Activated naive CD8-positive, alpha-beta T cell (primary cell): ENCODE data around the gene KCTD1.
A peak's percentile ranks its signal among the peaks of the same experiment; 100 is the strongest.
"Not testable (repeated sequence)": the region's sequence is repeated elsewhere in the genome, so short reads cannot be mapped to it uniquely, and the experiment has no call there.

Experiments
- H3K27ac Mint-ChIP-seq: one replicate; pipeline ENCODE4 v1.8.0; 2021; ENCODE audit warnings: mixed read lengths
- H3K27me3 Mint-ChIP-seq: one replicate; pipeline ENCODE4 v1.8.0; 2021; ENCODE audit warnings: mixed read lengths
- H3K36me3 Mint-ChIP-seq: one replicate; pipeline ENCODE4 v1.8.0; 2021; ENCODE audit warnings: mixed read lengths
- H3K4me1 Mint-ChIP-seq: one replicate; pipeline ENCODE4 v1.8.0; 2021; ENCODE audit warnings: low read depth, mixed read lengths
- H3K4me3 Mint-ChIP-seq: one replicate; pipeline ENCODE4 v1.8.0; 2021; ENCODE audit warnings: mild to moderate bottlenecking, mixed read lengths
- H3K9me3 Mint-ChIP-seq: one replicate; pipeline ENCODE4 v1.8.0; 2021; ENCODE audit warnings: low read depth, mixed read lengths

The KCTD1 gene

GRCh38 chr18:26454192-26454591, 94.2 kb downstream of the KCTD1 start:
- peak overlapping the region; percentile 12 for H3K27ac Mint-ChIP-seq
- no peak overlapping the region for H3K4me3 Mint-ChIP-seq
- H3K4me1 Mint-ChIP-seq, result no peaks in the 10 kb centered on the region
- H3K36me3 Mint-ChIP-seq, result peaks cover 5% of the 10 kb centered on the region
- no peaks in the 10 kb centered on the region for H3K9me3 Mint-ChIP-seq
- no peaks in the 10 kb centered on the region for H3K27me3 Mint-ChIP-seq

GRCh38 chr18:26453386-26453901, 94.9 kb downstream of the KCTD1 start:
- no peak overlapping the region for H3K27ac Mint-ChIP-seq
- H3K4me3 Mint-ChIP-seq, result no peak overlapping the region
- no peaks in the 10 kb centered on the region for H3K36me3 Mint-ChIP-seq
- H3K4me1 Mint-ChIP-seq, result no peaks in the 10 kb centered on the region
- H3K9me3 Mint-ChIP-seq, result no peaks in the 10 kb centered on the region
- H3K27me3 Mint-ChIP-seq, result no peaks in the 10 kb centered on the region

DNA sequence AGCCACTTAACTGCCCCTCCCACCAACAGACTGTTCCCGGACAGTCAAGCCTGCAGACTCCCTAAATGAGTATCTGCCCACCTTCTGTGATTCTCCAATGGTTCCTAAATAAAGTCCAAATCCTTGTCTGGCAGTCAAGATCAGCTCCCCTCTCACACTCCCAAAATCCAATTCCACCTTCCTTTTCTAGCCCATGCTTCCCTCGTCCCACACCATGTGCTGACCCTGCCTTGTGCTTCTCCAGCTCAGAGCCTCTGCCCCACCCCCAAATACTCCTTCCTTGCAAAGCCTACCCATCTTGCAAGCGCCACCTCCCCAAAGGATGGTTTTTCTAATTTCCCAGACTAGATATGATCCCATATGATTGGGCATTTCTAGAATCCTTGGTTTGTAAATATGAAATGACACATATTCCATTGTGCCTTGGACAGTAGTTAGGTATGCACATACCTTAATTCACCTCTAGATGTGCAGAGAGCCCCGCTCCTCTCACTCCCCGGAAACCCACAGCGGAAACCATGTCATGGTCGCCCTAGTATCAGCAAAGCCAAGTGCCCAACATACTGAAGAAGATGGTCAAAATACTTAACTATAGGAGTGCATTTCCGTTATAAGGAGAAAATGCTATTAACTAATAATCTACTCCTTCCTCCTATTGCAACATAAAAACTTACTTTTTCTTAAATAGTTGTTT, 97.2 kb downstream of the KCTD1 start:
- H3K9me3 Mint-ChIP-seq, result no peaks in the 10 kb centered on the region
- H3K4me1 Mint-ChIP-seq, result no peaks in the 10 kb centered on the region
- no peak overlapping the region for H3K27ac Mint-ChIP-seq
- H3K36me3 Mint-ChIP-seq, result no peaks in the 10 kb centered on the region
- no peak overlapping the region for H3K4me3 Mint-ChIP-seq
- peaks cover 3% of the 10 kb centered on the region for H3K27me3 Mint-ChIP-seq

DNA sequence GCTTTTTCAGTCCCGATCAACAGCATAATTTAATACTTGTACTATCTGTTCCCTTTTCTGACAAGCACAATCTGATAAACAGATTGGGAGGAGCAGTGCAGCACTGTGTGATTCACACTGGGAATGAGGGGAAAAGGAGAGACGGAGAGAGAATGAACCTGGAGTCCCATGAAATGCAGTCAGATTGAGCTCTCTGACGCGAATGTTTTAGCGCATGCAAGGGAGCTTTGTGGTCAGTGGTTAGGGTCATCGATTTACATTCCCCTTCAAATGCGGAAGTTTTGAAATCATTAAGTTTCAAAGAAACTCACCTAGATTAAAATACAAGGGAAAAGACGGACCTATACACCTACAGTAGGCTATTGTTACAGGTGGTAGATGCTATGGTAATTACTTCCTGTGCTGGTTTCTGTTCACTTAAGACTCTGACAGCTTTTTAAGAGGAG, 99.6 kb downstream of the KCTD1 start:
- H3K4me1 Mint-ChIP-seq, result no peaks in the 10 kb centered on the region
- H3K4me3 Mint-ChIP-seq, result no peak overlapping the region
- no peak overlapping the region for H3K27ac Mint-ChIP-seq
- no peaks in the 10 kb centered on the region for H3K9me3 Mint-ChIP-seq
- H3K36me3 Mint-ChIP-seq, result no peaks in the 10 kb centered on the region
- H3K27me3 Mint-ChIP-seq, result peaks cover 9% of the 10 kb centered on the region

- Mint-ChIP-seq H3K4me1 (no peaks in the 10 kb centered on the region), H3K4me3 (no peak overlapping the region), H3K27me3 (peaks cover 9% of the 10 kb centered on the region), H3K9me3 (no peaks in the 10 kb centered on the region), H3K36me3 (no peaks in the 10 kb centered on the region), H3K27ac (no peak overlapping the region)
Measured at GRCh38 chr18:26443853-26444252, 104.5 kb downstream of the KCTD1 start.

- H3K4me1 Mint-ChIP-seq, result no peaks in the 10 kb centered on the region
- no peak overlapping the region for H3K4me3 Mint-ChIP-seq
- peaks cover 10% of the 10 kb centered on the region for H3K27me3 Mint-ChIP-seq
- H3K9me3 Mint-ChIP-seq, result no peaks in the 10 kb centered on the region
- no peak overlapping the region for H3K27ac Mint-ChIP-seq
- H3K36me3 Mint-ChIP-seq, result no peaks in the 10 kb centered on the region
Measured at GRCh38 chr18:26442126-26442525, 106.2 kb downstream of the KCTD1 start.

GRCh38 chr18:26440644-26441043, 107.7 kb downstream of the KCTD1 start:
- Mint-ChIP-seq H3K4me1 (no peaks in the 10 kb centered on the region), H3K9me3 (no peaks in the 10 kb centered on the region), H3K27ac (no peak overlapping the region), H3K27me3 (peaks cover 10% of the 10 kb centered on the region), H3K36me3 (no peaks in the 10 kb centered on the region), H3K4me3 (no peak overlapping the region)

DNA sequence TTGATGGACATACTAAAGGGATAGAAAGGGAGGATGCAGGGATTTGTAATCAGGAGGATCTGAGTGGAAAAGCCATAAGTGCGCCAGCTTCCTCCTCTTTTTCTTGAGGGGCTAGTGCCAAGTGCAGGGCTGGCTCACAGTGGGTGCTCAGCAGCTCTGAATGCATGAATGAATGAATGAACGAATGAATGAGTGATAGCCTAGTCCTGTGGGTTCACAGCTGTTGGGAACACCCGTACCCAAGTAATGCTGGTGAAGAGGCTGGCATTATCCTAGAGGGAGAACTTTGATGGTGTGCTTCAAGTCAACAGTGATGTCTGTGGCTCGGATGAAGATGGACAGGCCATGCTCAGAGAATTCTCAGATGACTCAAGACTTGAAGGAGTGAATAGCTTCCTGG, 108.8 kb downstream of the KCTD1 start:
- Mint-ChIP-seq H3K27me3 (peaks cover 6% of the 10 kb centered on the region), H3K27ac (no peak overlapping the region), H3K9me3 (no peaks in the 10 kb centered on the region), H3K4me1 (no peaks in the 10 kb centered on the region), H3K36me3 (no peaks in the 10 kb centered on the region), H3K4me3 (no peak overlapping the region)

- H3K27ac Mint-ChIP-seq, result no peak overlapping the region
- no peaks in the 10 kb centered on the region for H3K4me1 Mint-ChIP-seq
- H3K27me3 Mint-ChIP-seq, result peaks cover 6% of the 10 kb centered on the region
- no peak overlapping the region for H3K4me3 Mint-ChIP-seq
- no peaks in the 10 kb centered on the region for H3K36me3 Mint-ChIP-seq
- no peaks in the 10 kb centered on the region for H3K9me3 Mint-ChIP-seq
Measured at GRCh38 chr18:26438980-26439379, 109.4 kb downstream of the KCTD1 start.

DNA sequence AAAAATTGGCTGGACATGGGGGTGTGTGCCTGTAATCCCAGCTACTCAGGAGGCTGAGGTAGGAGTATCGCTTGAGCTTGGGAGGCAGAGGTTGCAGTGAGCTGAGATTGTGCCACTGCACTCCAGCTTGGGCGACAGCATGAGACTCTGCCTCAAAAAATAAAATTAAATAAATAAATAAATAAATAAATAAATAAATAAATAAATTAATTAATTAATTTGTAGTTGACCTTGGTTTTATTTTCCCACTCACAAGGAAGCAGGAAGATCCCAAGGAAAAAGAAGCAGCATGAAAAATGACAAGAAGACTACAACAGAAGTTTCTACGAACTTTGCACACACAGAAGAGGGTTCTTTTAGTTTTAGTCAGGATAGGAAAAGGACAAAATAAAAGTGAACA, 110.7 kb downstream of the KCTD1 start:
- H3K4me3 Mint-ChIP-seq, H3K4me1 Mint-ChIP-seq, H3K9me3 Mint-ChIP-seq, H3K27me3 Mint-ChIP-seq, H3K27ac Mint-ChIP-seq, H3K36me3 Mint-ChIP-seq: not testable (repeated sequence)

DNA sequence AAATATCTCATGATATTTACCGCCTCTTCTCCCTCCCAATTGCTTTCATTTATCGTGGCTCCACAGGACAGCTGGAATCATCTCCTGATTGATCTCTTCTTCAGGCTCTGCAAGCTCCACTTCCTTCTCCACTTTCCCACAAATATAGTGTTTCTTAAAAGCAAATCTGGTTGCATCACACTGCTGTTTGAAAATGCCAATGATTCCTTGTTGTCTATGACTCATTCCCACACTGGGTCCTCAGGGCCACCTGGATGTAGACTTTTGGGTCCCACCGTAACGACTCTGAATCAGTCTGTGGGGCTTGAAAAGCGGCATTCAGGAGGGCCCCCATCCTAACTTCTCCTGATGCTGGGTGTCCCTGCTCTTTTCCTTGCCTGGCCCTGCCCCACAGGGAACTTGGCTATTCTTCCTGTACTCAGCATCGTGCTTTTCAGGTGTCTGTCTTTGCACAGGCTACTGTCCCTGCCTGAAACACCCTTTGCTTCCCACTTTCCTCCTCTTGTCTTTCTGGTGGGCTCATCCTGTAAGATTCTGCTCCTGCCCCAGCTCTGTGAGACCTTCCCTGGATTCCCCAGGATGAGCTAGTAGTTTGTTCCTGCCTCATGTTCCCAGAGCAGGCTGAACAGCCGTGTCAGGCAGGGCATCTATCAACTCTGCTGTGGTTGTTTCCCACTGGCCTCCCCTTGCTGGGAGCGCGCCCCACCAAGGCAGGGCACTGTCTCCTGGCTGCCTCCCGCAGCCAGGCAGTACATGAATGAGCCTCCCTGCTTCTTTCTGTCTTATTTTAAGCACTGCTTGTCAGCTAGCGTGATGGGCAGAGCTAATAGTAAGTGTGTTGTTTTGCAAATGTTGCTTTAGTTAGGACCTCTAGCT, 111.9 kb downstream of the KCTD1 start:
- Mint-ChIP-seq H3K27me3 (peaks cover 5% of the 10 kb centered on the region), H3K36me3 (no peaks in the 10 kb centered on the region), H3K9me3 (no peaks in the 10 kb centered on the region), H3K4me1 (no peaks in the 10 kb centered on the region), H3K4me3 (no peak overlapping the region), H3K27ac (no peak overlapping the region)

GRCh38 chr18:26435415-26436095, 112.8 kb downstream of the KCTD1 start:
- Mint-ChIP-seq H3K9me3 (peaks cover 4% of the 10 kb centered on the region), H3K27ac (no peak overlapping the region), H3K27me3 (peaks cover 5% of the 10 kb centered on the region), H3K4me1 (no peaks in the 10 kb centered on the region), H3K36me3 (no peaks in the 10 kb centered on the region), H3K4me3 (no peak overlapping the region)

- Mint-ChIP-seq H3K9me3 (peaks cover 4% of the 10 kb centered on the region), H3K36me3 (no peaks in the 10 kb centered on the region), H3K27ac (no peak overlapping the region), H3K4me1 (no peaks in the 10 kb centered on the region), H3K4me3 (no peak overlapping the region), H3K27me3 (peaks cover 5% of the 10 kb centered on the region)
Measured at GRCh38 chr18:26434887-26435286, 113.5 kb downstream of the KCTD1 start.

GRCh38 chr18:26432651-26433424, 115.5 kb downstream of the KCTD1 start:
- Mint-ChIP-seq H3K27ac (no peak overlapping the region), H3K36me3 (no peaks in the 10 kb centered on the region), H3K27me3 (peaks cover 2% of the 10 kb centered on the region), H3K4me1 (no peaks in the 10 kb centered on the region), H3K4me3 (no peak overlapping the region), H3K9me3 (peaks cover 4% of the 10 kb centered on the region)
